Amniotic epithelial cell (primary cell): Measurements from ENCODE around the gene MOB3B.
"Not testable (repeated sequence)": the region's sequence is repeated elsewhere in the genome, so short reads cannot be mapped to it uniquely, and the experiment has no call there.

ENCODE experiments used
- DNase-seq: peaks from one replicate; pipeline ENCODE4 v3.0.0-alpha.2; 2010; ENCODE audit warnings: low read depth

Gene MOB3B

GRCh38 chr9:27475057-27475595, 54.5 kb downstream of the MOB3B start:
- no peak for DNase-seq

- no peak for DNase-seq
Observed at GRCh38 chr9:27474305-27474704, 55.3 kb downstream of the MOB3B start.

GRCh38 chr9:27473111-27473529, 56.5 kb downstream of the MOB3B start:
- DNase-seq, result peak; percentile 50

- DNase-seq, result no peak
Observed at GRCh38 chr9:27472195-27472594, 57.4 kb downstream of the MOB3B start.

- DNase-seq, result no peak
Observed at GRCh38 chr9:27471789-27472188, 57.8 kb downstream of the MOB3B start.

GRCh38 chr9:27471366-27471765, 58.2 kb downstream of the MOB3B start:
- DNase-seq, result no peak

- DNase-seq, result no peak
Observed at GRCh38 chr9:27470291-27470856, 59.2 kb downstream of the MOB3B start.

- no peak for DNase-seq
Observed at GRCh38 chr9:27469550-27469949, 60.1 kb downstream of the MOB3B start.

- no peak for DNase-seq
Observed at GRCh38 chr9:27468462-27469110, 61.0 kb downstream of the MOB3B start.

GRCh38 chr9:27468000-27468399, 61.6 kb downstream of the MOB3B start:
- DNase-seq, result no peak

GRCh38 chr9:27467486-27467885, 62.1 kb downstream of the MOB3B start:
- no peak for DNase-seq

- not testable (repeated sequence) for DNase-seq
Observed at GRCh38 chr9:27466516-27466915, 63.1 kb downstream of the MOB3B start.

- DNase-seq, result not testable (repeated sequence)
Observed at GRCh38 chr9:27464950-27465349, 64.7 kb downstream of the MOB3B start.

- peak; percentile 45 for DNase-seq
Observed at GRCh38 chr9:27462846-27463245, 66.8 kb downstream of the MOB3B start.

GRCh38 chr9:27462434-27462833, 67.2 kb downstream of the MOB3B start:
- peak; percentile 9 for DNase-seq

- DNase-seq, result peak; percentile 23
Observed at GRCh38 chr9:27460226-27461023, 69.2 kb downstream of the MOB3B start.

- no peak for DNase-seq
Observed at GRCh38 chr9:27457445-27457844, 72.2 kb downstream of the MOB3B start.

- DNase-seq, result no peak
Observed at GRCh38 chr9:27453860-27454553, 75.6 kb downstream of the MOB3B start.

- no peak for DNase-seq
Observed at GRCh38 chr9:27451207-27451797, 78.3 kb downstream of the MOB3B start.

- DNase-seq, result no peak
Observed at GRCh38 chr9:27450752-27451151, 78.9 kb downstream of the MOB3B start.

GRCh38 chr9:27448356-27448755, 81.3 kb downstream of the MOB3B start:
- DNase-seq, result not testable (repeated sequence)
